Neutrophil (primary cell): Measurements from ENCODE around the gene MIA2.

ENCODE experiments used
- H3K27ac ChIP-seq: fragments of 200-600 bp; sonication (generic); 2 replicates; pipeline ENCODE4 v1.5.1; 2016; ENCODE audit warnings: mild to moderate bottlenecking, moderate library complexity
- H3K27me3 ChIP-seq: fragments of 200-600 bp; sonication (generic); 2 replicates; pipeline ENCODE4 v1.6.0; 2016; ENCODE audit warnings: mild to moderate bottlenecking
- H3K36me3 ChIP-seq: fragments of 200-600 bp; sonication (generic); 2 replicates; pipeline ENCODE4 v1.5.1; 2017
- H3K4me1 ChIP-seq, 2 experiments: fragments of 200-600 bp in 1 of 2; sonication (generic) in 1 of 2; 1 replicate in 1 of 2; 2 replicates in 1 of 2; pipeline versions ENCODE4 v1.5.1 to v1.6.1; 2013 to 2016; ENCODE audit warnings: low read depth in 1 of 2, low read length in 1 of 2, mild to moderate bottlenecking in 1 of 2, moderate library complexity in 1 of 2; ENCODE audit not compliant: control insufficient read depth in 1 of 2, insufficient read depth in 1 of 2
- H3K4me3 ChIP-seq, 2 experiments: fragments of 200-600 bp in 1 of 2; sonication (generic) in 1 of 2; 1 replicate in 1 of 2; 2 replicates in 1 of 2; pipeline ENCODE4 v1.5.1; 2013 to 2016; ENCODE audit warnings: low read depth in 1 of 2, low read length in 1 of 2, mild to moderate bottlenecking in 1 of 2, moderate library complexity in 1 of 2
- H3K9me3 ChIP-seq: fragments of 200-600 bp; sonication (generic); 2 replicates; pipeline ENCODE4 v1.5.1; 2016
- CTCF ChIP-seq: fragments of 200-600 bp; sonication (generic); IDR thresholded peaks from 2 replicates; pipeline ENCODE4 v1.5.1; 2016; ENCODE audit warnings: antibody characterized with exemption

MIA2 gene

GRCh38 chr14:39265806-39266524, 32.2 kb downstream of the MIA2 start:
- Histone ChIP-seq H3K36me3 (no peaks in the 10 kb centered on the region), H3K4me3 (peak overlapping the region; percentile 87 to 99), H3K27me3 (no peaks in the 10 kb centered on the region), H3K27ac (peak overlapping the region; percentile 99), H3K4me1 (peaks cover 32 to 33% of the 10 kb centered on the region in 2 experiments), H3K9me3 (no peaks in the 10 kb centered on the region)
- TF ChIP-seq CTCF, result no peak

GRCh38 chr14:39266525-39266870, 32.8 kb downstream of the MIA2 start:
- Histone ChIP-seq H3K4me1 (peaks cover 32 to 33% of the 10 kb centered on the region in 2 experiments), H3K27me3 (no peaks in the 10 kb centered on the region), H3K9me3 (no peaks in the 10 kb centered on the region), H3K27ac (peak overlapping the region; percentile 99), H3K36me3 (no peaks in the 10 kb centered on the region), H3K4me3 (peak overlapping the region; percentile 87 to 99)
- no peak for TF ChIP-seq CTCF

DNA sequence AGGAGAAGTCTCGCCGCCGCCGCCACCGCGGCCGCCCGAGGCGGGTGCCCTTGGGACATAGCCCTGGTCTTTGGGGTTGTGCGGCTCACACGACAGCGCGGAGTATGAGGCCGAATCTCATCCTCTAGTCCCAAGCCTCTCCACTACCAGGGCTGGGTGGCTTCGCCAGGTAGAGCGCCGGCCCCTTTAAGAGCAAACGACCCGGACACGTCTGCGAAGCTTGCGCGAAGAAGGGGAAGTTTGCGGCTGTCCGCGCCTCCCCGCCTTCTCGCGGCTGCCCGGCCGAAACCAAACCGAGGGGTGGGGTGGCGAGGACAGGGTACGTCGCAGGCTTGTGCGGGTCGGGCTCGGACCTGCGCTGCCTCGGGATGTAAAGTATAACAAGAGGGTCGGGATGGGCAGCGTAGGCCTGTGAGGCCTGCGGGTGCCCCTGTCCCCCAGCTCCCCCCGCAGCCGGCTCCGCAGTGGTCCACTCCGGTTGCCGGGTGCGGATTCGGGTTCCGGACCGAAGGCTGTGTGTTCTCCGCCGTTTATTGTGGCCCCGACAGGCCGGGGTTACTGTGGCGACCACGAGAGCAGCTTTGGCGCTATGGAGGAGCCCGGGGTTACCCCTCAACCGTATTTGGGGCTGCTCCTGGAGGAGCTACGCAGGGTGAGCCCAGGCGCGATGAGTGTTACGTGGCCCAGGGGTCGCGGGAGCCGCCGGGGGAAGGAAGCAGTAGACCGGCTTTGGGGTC, 33.3 kb downstream of the MIA2 start:
- H3K4me1 ChIP-seq, result peaks cover 32 to 33% of the 10 kb centered on the region in 2 experiments

GRCh38 chr14:39267608-39268005, 33.9 kb downstream of the MIA2 start:
- H3K36me3 ChIP-seq, result no peaks in the 10 kb centered on the region
- no peak for TF ChIP-seq CTCF
- peaks cover 32 to 33% of the 10 kb centered on the region in 2 experiments for H3K4me1 ChIP-seq
- peak overlapping the region; percentile 87 to 99 for H3K4me3 ChIP-seq
- no peaks in the 10 kb centered on the region for H3K27me3 ChIP-seq
- no peaks in the 10 kb centered on the region for H3K9me3 ChIP-seq
- peak overlapping the region; percentile 99 for H3K27ac ChIP-seq

More for the DNA sequence above, 33.3 kb downstream of the MIA2 start:
- H3K27me3 ChIP-seq, result no peaks in the 10 kb centered on the region
- peak; percentile 25 for TF ChIP-seq CTCF
- H3K4me3 ChIP-seq, result peak overlapping the region; percentile 87 to 99
- H3K27ac ChIP-seq, result peak overlapping the region; percentile 99
- no peaks in the 10 kb centered on the region for H3K9me3 ChIP-seq
- no peaks in the 10 kb centered on the region for H3K36me3 ChIP-seq

DNA sequence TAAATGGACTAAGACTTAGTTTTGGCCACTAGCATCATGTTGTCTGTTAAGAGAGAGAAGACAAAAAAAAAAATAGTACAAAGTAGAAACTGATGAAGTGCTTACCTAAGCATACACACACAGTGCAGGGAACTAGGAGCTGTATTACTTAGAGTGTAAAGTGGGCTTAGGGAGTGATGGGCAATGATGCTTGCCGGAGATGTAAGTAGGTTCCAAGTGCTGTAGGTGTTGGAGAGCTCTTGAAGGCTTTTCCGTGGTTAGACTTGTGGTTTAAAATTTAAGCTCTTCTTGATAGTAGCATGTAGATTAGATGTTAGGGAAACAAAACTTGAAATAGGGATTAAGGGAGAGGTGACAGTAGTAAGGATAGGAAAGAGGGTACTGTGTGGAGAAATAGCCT, 34.7 kb downstream of the MIA2 start:
- TF ChIP-seq CTCF, result no peak
- Histone ChIP-seq H3K27ac (peak overlapping the region; percentile 99), H3K4me3 (peak overlapping the region; percentile 87 to 99)

More for the DNA sequence above, 34.7 kb downstream of the MIA2 start:
- H3K9me3 ChIP-seq, result no peaks in the 10 kb centered on the region
- peaks cover 32 to 33% of the 10 kb centered on the region in 2 experiments for H3K4me1 ChIP-seq
- H3K27me3 ChIP-seq, result no peaks in the 10 kb centered on the region
- H3K36me3 ChIP-seq, result no peaks in the 10 kb centered on the region
